GM12874 (cell line): ENCODE results near the gene LEFTY1.

Source experiments
- CTCF ChIP-seq: IDR thresholded peaks from 2 replicates; pipeline ENCODE4 v1.5.1; 2011; ENCODE audit warnings: low read depth, mild to moderate bottlenecking, control low read depth, low read length, moderate library complexity; ENCODE audit not compliant: insufficient read depth

LEFTY1 gene

GRCh38 chr1:225919906-225920305 lies 31.0 kb upstream of the LEFTY1 start:
- TF ChIP-seq CTCF: no peak

- TF ChIP-seq CTCF: no peak
Measured at GRCh38 chr1:225918280-225918679, 29.3 kb upstream of the LEFTY1 start.

GRCh38 chr1:225917536-225917935 lies 28.6 kb upstream of the LEFTY1 start:
- TF ChIP-seq CTCF: no peak

GRCh38 chr1:225917101-225917500 lies 28.2 kb upstream of the LEFTY1 start:
- no peak for TF ChIP-seq CTCF

- no peak for TF ChIP-seq CTCF
Measured at GRCh38 chr1:225915538-225915991, 26.6 kb upstream of the LEFTY1 start.

- TF ChIP-seq CTCF: no peak
Measured at GRCh38 chr1:225914947-225915346, 26.0 kb upstream of the LEFTY1 start.

- TF ChIP-seq CTCF: no peak
Measured at GRCh38 chr1:225914391-225914790, 25.4 kb upstream of the LEFTY1 start.
